ENCODE results near the gene SORL1. TPM values are rescaled to one million over a fixed set of nuclear protein-coding genes. Genes with fewer than 3 reads are reported as not detected.

SORL1 gene
- total RNA-seq, 2 experiments from 2014 or later, result 228 to 411 TPM

GRCh38 chr11:121582296-121582695 lies 130.2 kb downstream of the SORL1 start:
- BruUV-seq (replicated peaks), result no TSS peak
- Histone ChIP-seq H2AFZ (ENCODE audit: low read length) (no peak overlapping the region), H3K36me3 (ENCODE audit: insufficient read depth, low read length) (peaks cover 100% of the 10 kb centered on the region), H3K27ac (ENCODE audit: low read depth, low read length, poor library complexity, severe bottlenecking) (peak overlapping the region; percentile 54), H3K4me2 (ENCODE audit: low read length) (no peak overlapping the region), H3K79me2 (ENCODE audit: insufficient read depth, low read depth, low read length) (peaks cover 14% of the 10 kb centered on the region; the same call in 1 of the 2 replicates), H3K9me3 (ENCODE audit: low read length) (no peaks in the 10 kb centered on the region), H3K9me2 (ENCODE audit: insufficient read depth, low read length) (no peaks in the 10 kb centered on the region), H4K20me1 (ENCODE audit: insufficient read depth, low read length) (no peaks in the 10 kb centered on the region), H3K4me1 (ENCODE audit: insufficient read depth, low read length, poor library complexity, severe bottlenecking) (peaks cover 13% of the 10 kb centered on the region), H3K4me3 (ENCODE audit: low read depth, low read length, poor library complexity, severe bottlenecking) (no peak overlapping the region)
- intact Hi-C loops (cut with micrococcal nuclease; ENCODE audit: unreplicated experiment), result no loop called here
- ChIA-PET POLR2A (interaction anchor here (0.6 to 2.8 kb wide), 2 partner anchors 11 to 15 kb away, joined by 4 to 21 read pairs; no protein-coding TSS in a partner anchor), CTCF (ENCODE audit: unreplicated experiment) (no interaction called here)
- peak; percentile 27 for DNase-seq (ENCODE audit: low spot score)
- TF ChIP-seq, protein P1, sequence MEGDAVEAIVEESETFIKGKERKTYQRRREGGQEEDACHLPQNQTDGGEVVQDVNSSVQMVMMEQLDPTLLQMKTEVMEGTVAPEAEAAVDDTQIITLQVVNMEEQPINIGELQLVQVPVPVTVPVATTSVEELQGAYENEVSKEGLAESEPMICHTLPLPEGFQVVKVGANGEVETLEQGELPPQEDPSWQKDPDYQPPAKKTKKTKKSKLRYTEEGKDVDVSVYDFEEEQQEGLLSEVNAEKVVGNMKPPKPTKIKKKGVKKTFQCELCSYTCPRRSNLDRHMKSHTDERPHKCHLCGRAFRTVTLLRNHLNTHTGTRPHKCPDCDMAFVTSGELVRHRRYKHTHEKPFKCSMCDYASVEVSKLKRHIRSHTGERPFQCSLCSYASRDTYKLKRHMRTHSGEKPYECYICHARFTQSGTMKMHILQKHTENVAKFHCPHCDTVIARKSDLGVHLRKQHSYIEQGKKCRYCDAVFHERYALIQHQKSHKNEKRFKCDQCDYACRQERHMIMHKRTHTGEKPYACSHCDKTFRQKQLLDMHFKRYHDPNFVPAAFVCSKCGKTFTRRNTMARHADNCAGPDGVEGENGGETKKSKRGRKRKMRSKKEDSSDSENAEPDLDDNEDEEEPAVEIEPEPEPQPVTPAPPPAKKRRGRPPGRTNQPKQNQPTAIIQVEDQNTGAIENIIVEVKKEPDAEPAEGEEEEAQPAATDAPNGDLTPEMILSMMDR (conservative IDR thresholded peaks at IDR 0.05; ENCODE audit: low read length), result no peak
- no peak for TF ChIP-seq EZH2phosphoT487 (IDR thresholded peaks at IDR 0.05; ENCODE audit: borderline replicate concordance, low read depth, low read length)

DNA sequence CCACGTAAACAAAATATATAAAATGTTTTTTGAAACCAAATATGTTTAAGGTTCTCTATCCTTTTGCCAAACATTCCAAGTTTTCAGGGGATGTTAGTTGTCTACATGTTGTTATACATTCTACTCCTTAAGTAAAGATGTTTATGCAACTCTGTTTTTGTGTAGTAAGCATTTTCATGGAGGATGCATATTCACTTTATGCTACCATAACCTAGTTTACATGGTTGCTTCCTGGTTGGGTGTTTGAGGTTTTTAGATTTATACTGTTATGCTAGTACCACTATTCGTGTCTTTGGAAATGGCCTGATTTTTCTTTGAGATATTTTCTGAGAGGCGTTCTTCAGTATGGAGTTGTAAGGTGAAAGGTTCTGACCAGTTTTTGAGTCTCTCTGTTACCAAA lies 131.7 kb downstream of the SORL1 start:
- H3K4me1 ChIP-seq (ENCODE audit: insufficient read depth, low read length, poor library complexity, severe bottlenecking), result peaks cover 29% of the 10 kb centered on the region
- H3K4me2 ChIP-seq (ENCODE audit: low read length), result no peak overlapping the region
- H3K79me2 ChIP-seq (ENCODE audit: insufficient read depth, low read depth, low read length), result peaks cover 14% of the 10 kb centered on the region; the same call in 1 of the 2 replicates
- ChIA-PET POLR2A (no interaction called here), CTCF (ENCODE audit: unreplicated experiment) (interaction anchor here (0.6 kb wide), 1 partner anchor 150 kb away, joined by 3 read pairs; no protein-coding TSS in a partner anchor)
- peaks cover 100% of the 10 kb centered on the region for H3K36me3 ChIP-seq (ENCODE audit: insufficient read depth, low read length)
- H3K9me2 ChIP-seq (ENCODE audit: insufficient read depth, low read length), result no peaks in the 10 kb centered on the region
- H3K4me3 ChIP-seq (ENCODE audit: low read depth, low read length, poor library complexity, severe bottlenecking), result no peak overlapping the region
- H4K20me1 ChIP-seq (ENCODE audit: insufficient read depth, low read length), result no peaks in the 10 kb centered on the region
- H3K9me3 ChIP-seq (ENCODE audit: low read length), result no peaks in the 10 kb centered on the region
- TF ChIP-seq, protein P1 (conservative IDR thresholded peaks at IDR 0.05; ENCODE audit: low read length), result no peak
- TF ChIP-seq EZH2phosphoT487 (IDR thresholded peaks at IDR 0.05; ENCODE audit: borderline replicate concordance, low read depth, low read length), result no peak
- intact Hi-C loops (cut with micrococcal nuclease; ENCODE audit: unreplicated experiment), result no loop called here
- no TSS peak for BruUV-seq (replicated peaks)
- peak overlapping the region; percentile 6 for H3K27ac ChIP-seq (ENCODE audit: low read depth, low read length, poor library complexity, severe bottlenecking)
- no peak for DNase-seq (ENCODE audit: low spot score)
- H2AFZ ChIP-seq (ENCODE audit: low read length), result no peak overlapping the region

DNA sequence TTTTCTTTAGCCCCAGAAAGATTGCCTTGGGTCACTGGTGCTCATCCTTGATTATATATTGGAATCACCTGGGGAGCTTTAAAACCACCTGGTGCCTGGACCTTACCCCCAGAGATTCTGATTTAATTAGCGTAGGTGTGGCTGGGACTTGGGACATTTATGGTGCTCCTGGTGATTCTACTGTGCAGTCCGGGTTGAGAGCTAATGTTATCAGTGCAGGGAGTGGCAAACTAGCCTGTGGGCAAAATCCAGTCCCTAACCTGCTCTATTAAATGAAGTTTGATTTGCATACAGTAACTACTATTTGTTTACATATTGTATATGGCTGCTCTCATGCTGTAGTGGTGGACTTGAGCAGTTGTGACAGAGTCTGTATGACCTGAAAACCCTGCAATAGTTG lies 134.6 kb downstream of the SORL1 start:
- Histone ChIP-seq H3K79me2 (ENCODE audit: insufficient read depth, low read depth, low read length) (peaks cover 21% of the 10 kb centered on the region), H3K4me3 (ENCODE audit: low read depth, low read length, poor library complexity, severe bottlenecking) (no peak overlapping the region), H3K27ac (ENCODE audit: low read depth, low read length, poor library complexity, severe bottlenecking) (peak overlapping the region; percentile 98), H2AFZ (ENCODE audit: low read length) (no peak overlapping the region), H4K20me1 (ENCODE audit: insufficient read depth, low read length) (no peaks in the 10 kb centered on the region), H3K4me1 (ENCODE audit: insufficient read depth, low read length, poor library complexity, severe bottlenecking) (peaks cover 58% of the 10 kb centered on the region), H3K4me2 (ENCODE audit: low read length) (no peak overlapping the region), H3K36me3 (ENCODE audit: insufficient read depth, low read length) (peaks cover 98% of the 10 kb centered on the region), H3K9me3 (ENCODE audit: low read length) (no peaks in the 10 kb centered on the region), H3K9me2 (ENCODE audit: insufficient read depth, low read length) (no peaks in the 10 kb centered on the region)
- ChIA-PET POLR2A (no interaction called here), CTCF (ENCODE audit: unreplicated experiment) (no interaction called here)
- no TSS peak for BruUV-seq (replicated peaks)
- intact Hi-C loops (cut with micrococcal nuclease; ENCODE audit: unreplicated experiment), result no loop called here
- no peak for DNase-seq (ENCODE audit: low spot score)
- TF ChIP-seq EZH2phosphoT487 (IDR thresholded peaks at IDR 0.05; ENCODE audit: borderline replicate concordance, low read depth, low read length), result no peak
- TF ChIP-seq, protein P1 (conservative IDR thresholded peaks at IDR 0.05; ENCODE audit: low read length), result no peak

Measured in OCI-LY7 (cell line).